GM19239 (cell line): ENCODE results near the gene EXTL1.

Experiments used
- DNase-seq: peaks from one replicate; pipeline ENCODE4 v3.0.0; 2011; ENCODE audit warnings: low spot score; ENCODE audit not compliant: insufficient read length
- FAIRE-seq: peaks from 2 replicates; lab custom pipeline; 2011; peaks lifted over from hg19 to GRCh38; lab: Jason Lieb, UNC

Gene EXTL1

DNA sequence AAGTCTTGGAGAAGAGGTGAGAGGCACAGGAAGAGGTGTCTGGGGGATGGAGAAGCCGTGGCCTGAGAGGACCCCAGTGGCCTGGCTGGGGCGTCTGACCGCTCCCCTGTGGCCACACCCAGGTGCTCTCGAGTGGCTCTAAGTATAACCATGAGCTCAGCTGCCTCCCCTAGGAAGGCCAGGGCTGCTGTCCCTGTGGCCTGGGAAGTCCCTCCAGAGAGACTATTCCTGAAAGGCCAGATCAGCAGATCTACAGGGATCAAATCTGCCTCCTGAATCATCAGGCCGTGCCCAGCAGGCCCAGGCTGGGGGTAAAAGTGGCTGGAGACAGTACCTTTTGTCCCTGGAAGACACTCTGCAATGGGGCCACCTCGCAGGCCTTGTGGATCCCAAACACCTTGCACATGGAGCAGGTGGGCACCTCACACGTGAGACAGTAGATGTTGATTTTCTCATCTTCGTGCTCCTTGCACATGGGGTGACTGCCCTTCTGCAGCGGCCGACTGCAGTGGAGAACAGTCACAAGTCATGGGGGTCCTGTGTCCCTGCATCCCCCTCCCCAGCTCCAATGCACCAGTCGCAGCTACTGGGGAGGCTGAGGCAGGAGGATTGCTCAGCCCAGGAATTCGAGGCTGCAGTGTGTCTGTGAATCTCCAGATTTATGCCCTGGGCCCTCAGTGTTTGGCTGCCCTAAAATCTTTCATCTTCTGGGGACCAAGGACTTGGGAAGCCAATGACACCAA lies 39.4 kb downstream of the EXTL1 start:
- DNase-seq (no peak), FAIRE-seq (no peak)

DNA sequence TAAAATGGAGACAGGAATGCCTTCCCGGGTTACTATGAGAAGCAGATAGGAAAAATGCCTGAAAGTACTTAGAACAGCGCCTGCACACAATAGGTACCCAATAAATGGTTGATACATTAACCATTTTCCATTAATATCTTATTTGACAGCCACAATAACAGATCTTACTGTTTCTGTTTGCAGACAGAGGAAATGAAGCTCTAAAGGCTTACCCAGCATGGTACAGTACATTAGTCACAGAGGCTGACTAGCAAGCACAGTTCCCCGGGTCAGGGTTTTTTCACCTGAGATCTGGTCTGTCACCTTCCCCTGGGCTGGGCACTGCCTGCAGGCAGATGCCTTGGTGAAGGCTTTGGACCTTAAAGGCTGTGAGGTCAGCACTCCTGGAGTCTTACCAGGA lies 43.0 kb downstream of the EXTL1 start:
- DNase-seq: peak; percentile 52
- no peak for FAIRE-seq

DNA sequence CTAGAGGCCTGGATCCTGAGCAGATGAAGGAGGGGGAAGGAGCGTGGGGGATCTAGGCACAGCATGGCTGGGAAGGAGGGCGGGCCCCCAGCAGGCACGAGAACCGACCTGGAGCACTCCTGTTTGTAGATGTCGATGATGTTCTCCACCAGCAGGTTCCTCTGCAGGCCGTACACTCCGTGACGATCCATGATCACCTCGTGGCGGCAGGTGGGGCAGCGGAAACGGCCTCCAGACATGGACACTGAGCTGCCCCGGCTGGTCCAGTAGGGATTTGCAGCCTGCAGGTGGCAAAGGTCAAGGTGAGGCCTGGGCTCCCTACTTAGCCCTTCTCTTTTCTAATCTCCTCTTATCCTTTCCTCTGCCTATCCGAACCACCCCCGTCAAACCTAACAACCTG lies 44.6 kb downstream of the EXTL1 start:
- DNase-seq: no peak
- no peak for FAIRE-seq

DNA sequence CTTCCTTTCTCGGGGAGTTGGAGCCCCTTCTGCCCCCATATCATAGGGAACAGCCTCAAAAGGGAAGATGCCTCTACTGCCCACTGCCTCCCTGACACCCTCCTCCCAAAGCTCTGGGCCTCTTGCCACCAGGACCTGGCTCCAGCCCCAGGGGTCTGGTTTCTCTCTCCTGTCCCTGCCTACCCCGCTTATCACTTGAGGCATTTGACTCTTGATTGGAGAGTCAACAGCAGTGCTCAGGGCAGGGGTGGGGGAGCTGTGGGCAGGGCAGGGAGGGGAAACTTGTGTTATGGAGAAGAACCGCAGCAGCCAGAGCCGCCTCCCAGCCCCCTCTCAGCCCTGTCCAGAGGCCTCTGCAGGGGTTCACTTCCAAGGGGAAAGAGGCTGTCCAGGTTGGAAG lies 45.3 kb downstream of the EXTL1 start:
- DNase-seq: no peak
- FAIRE-seq: no peak

DNA sequence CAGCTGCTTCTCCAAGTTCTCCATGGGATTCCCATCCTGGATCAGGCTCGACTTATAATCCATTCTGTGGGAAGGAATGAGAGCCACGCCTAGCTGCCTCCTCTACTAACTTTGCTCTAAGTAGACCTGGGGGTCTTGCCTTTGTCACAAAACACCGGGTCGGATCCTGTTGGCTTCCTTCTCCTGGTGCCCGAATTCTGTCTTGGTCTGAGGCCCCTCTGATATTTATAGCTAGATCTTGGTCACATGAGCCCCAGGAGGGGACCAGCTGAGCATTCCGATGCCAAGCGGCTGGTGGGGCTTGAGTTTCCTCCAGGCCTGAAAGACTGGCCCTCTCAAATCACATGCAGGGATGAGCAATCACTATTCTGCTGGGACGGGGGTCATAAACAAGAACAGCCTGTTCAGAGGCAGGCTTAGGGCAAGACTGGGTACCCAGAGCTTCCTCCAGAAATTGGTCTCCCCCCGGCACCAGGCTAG lies 45.9 kb downstream of the EXTL1 start, which contains the start of gene TRIM63:
TSS of gene TRIM63 (minus strand) at position 199 of the 480 bp plus-strand sequence. CDS start at position 63, 136 bp downstream.
- DNase-seq: no peak
- no peak for FAIRE-seq

DNA sequence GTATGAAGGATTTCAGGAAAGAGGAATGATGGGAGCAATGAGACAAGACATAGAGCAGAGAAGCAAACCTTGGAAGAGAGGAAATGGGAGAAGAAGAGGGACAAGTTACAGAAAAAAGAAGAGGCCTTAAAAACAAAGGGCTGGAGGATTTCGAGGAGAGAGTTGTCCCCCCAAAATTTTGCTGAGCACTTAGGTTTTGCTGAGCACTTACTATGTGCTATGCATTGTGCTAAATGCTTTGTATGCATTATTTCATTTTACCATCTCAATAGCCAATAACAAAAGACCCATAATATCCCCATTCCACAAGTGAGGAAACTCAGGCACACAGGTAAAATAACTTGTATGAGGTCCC lies 48.3 kb downstream of the EXTL1 start:
- DNase-seq (no peak), FAIRE-seq (no peak)

DNA sequence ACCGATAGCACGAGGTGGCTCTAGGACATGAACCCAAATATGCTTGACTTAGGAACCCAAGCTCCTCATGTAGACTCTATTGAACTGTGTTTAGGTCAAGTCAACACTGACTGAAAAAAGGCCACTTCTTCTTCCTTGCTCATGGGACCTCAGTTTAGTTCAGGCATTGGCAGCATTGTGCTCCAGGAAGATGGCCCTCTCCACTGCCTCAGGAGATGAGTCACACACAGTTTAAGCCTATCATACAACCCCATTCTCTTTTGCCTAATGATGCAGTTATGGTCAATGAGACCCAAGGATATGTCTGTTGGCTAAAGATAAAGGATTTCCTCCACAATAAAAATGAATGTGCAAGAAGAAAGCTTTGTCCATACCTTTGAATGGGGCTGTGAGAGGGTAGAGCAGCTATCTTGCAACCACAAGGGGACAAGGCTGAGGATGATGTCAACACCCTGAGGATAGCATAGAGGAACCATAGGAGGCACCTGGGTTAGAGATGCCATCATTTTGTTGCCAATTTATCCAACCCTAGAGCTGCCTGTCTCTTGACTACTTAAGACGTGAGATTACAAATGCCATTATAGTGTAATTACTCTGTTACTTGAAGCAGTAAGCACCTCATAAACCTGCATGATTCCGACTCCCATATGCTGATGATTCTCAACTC lies 48.9 kb downstream of the EXTL1 start:
- no peak for FAIRE-seq

DNA sequence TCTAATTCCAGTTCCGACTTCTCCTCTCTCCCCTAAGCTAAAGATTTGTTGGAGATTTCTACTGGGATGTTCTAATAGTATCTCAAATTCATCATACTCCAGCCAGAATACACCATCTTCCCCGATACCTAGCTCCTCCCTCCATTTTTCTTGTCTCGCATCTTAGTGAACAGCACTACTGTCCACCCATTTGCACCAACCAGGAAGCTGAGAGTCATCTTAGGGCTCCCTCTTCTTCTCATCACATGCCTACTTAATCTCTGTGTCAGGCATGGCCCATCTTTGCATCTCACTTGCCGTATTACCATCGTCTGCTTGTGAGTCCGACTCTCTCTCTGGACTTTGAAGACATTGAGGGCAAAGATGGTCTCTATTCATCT lies 49.4 kb downstream of the EXTL1 start:
- DNase-seq (no peak), FAIRE-seq (no peak)

More for the DNA sequence above, 48.9 kb downstream of the EXTL1 start:
- DNase-seq: no peak

DNA sequence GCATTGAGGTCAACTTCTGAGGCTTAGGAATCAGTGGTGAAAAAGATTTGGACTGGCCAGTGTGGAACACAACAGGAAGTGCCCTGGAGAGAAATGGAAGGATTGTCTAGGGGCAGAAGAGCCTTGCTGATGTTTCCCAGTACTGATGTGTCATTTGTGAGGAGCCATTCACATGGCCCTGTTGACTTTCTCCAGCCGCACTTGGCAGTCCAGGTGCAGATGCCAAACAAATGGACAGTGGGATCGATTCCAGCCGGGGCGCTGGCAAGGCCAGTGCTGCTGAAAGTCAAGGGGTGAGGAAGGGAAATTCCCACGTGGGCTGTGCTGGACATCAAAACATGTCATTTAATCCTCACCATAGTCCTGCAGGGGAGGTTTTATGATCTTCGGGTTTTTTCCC lies 50.7 kb downstream of the EXTL1 start:
- FAIRE-seq (no peak), DNase-seq (no peak)

DNA sequence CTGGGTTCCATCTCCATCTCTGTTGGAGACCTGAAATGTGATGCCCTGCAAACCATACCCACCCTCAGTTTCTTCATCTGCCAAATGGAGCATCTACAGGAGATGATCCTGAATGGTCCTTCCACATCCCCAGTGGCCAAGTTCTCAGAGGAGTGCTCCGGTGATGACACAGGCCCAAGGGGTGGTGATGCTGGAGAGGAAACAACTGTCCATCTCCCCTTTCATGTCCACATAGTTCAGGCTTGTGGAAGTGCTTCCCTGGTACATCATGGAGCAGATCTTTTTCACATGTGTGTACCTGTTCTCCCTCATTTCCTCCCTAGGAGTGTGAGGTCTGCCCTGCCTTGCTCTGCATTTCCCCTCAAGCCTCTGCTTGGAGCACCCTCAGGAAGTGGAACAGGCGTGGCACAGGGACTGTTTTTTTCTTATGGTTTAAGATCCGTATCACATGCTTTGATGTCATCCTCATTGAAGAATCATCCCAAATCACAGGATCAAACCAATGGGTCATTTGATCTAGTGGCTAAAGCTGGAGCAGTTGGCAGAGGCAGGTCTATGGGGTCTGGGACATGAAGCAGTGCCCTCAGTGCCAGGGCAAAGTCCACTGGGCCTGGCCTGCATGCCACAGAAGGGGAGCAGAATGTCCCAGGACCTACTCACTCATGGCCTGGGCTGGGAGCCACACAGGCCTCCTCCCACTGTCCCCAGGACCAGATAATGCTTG lies 54.0 kb downstream of the EXTL1 start:
- no peak for FAIRE-seq

DNA sequence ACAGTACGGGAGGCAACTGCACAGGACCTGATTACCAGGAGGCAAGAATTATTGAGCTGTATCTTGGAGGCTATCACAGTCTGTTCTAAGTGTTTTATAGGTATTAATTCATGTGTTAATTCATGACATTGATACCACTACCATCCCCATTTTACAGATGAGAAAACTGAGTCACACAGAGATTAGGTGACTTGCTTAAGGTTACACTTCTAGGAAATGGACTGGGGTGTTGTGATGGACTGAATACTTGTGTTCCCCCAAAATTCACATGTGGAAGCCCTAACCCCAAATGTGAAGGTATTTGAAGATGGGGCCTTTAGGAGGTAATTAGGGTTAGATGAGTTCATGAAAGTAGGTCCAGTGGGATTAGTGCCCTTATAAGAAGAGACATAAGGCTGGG lies 55.9 kb downstream of the EXTL1 start:
- FAIRE-seq: no peak
- no peak for DNase-seq

More for the DNA sequence above, 54.0 kb downstream of the EXTL1 start:
- no peak for DNase-seq

DNA sequence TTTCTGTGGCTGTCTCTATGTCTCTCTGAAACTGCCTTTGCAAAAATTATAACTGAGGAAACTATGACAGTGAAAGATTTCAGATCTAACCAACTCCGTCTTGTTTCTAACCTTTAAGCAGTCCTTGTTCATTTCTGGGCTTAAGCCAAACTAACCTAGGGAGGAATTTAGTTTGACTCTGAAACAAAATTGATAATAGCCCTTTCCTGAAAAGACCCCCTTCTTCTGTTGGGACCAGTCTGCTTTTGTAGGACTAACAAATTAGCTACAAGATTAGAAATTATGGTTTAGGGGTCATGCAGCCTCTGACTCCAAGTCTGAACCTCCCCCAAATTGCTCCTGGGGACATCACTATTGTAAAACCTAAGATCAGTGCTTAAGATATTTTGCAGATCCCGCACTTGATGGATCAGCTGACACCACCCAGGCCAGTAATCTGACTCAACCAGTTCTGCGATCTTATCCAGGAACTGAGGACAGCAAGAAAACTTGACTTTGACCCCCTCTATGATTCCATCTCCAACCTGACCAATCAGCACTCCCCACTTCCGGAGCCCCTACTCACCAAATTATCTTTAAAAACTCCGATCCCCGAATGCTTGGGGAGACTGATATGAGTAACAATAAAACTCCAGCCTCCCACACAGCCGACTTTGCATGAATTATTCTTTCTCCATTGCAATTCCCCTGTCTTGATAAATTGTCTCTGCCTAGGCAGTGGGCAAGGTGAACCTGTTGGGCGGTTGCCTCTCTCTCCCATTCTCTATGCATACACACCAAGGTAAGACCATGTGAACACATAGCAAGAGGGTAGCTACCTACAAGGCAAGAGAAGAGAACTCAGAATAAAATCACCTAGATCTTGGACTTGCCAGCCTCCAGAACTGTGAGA lies 57.0 kb downstream of the EXTL1 start:
- no peak for FAIRE-seq
- DNase-seq: no peak

DNA sequence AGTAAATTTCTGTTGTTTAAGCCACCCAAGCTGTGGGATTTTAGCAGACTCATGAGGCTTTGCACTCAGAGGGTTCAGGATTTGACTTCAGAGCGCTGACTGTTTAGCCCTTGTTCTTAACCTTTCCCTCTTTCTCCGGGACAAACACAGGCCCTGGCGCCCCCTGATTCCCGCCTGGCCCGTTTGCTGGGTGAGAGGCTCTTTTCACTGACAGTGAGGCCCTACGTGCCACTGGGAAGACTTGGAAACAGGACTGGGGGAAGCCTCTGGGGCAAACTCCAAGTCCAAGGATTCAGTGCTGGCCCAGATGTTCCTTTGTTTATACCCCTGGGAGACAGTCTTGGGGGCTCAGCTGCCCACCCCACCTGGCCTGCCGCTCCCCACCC lies 57.6 kb downstream of the EXTL1 start:
- FAIRE-seq (no peak), DNase-seq (no peak)

DNA sequence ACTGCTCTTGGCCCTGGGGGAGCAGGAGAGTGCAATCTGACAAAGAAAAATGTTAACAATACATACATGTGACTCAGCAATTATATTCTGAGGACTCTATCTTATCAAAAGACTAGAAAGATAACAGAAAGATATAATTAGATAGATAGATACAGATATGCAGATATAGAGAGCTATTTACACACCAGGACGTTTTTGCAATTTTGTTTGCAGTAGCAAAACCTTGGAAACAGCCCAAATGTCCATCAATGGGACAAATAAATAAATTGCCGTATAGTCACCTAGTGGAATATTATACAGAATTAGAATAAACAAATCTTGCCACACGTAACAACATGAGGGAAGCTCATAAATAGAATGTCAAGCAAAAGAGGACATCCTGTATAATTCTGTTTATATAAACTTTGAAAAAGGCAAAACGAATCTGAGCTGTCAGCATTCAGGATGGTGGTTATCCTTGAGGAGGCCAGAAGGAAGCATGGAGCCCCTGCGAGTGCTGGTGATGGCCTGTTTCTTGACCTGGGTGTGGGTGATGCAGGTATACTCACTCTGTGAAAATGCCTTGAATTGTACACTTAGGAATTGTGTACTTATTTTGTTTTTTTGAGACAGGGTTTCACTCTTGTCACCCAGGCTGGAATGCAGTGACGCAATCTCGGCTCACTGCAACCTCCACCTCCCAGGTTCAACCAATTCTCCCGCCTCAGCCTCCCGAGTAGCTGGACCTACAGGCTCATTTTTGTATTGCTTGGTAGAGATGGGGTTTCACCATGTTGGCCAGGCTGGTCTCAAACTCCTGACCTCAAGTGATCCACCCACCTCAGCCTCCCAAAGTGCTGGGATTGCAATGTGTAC lies 58.6 kb downstream of the EXTL1 start:
- DNase-seq (no peak), FAIRE-seq (no peak)

DNA sequence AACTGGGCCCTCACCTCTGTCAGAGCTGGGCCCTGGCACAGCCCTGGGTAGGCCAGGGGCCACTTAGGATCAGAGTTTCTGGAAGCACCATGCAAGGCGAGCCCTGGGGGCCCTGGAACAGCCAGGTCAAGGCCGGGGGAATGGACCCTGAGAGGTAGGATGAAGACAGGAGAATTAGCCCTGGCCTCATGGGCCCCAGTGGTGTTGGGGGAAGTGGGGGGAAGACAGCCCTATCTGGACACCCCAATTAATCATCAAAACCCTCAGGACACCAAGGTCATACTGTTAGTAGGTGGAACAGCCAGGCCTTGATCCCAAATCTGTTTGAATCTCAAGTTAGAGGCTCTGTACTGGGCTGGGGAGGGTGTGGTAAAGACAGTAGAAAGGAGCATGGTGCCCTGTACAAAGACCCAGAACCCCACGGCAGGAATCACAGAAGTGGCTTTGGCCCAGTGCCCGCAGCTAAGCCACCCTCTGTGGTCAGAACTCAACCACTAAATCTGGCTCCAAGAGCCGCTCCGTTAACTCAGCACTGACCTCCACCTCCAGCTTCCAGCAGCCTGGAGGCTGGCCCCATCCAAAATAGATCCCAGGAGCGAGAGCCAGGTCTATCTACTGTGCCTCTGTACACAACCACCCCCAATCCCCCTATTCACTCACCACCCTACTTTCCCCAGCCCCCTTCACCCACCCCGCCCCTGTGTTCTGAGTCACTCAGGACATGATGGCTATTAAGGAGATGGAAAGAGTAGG lies 59.9 kb downstream of the EXTL1 start:
- no peak for FAIRE-seq
- no peak for DNase-seq

DNA sequence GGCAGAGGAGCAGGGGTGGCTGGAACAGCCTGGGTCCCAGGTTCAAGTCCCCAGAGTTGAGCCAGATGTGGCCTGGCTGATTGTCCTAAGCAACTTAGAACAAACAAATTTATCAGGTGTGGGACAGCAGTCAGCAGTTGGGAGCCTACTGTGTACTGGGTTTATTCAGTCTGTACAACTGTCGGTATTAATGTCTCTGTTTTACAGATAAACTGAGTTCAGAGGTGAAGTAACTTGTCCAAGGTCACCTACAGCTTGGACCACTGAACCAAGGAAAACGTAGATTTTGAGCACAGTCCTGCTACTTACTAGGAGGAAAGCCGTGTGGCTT lies 60.4 kb downstream of the EXTL1 start:
- DNase-seq (no peak), FAIRE-seq (no peak)

DNA sequence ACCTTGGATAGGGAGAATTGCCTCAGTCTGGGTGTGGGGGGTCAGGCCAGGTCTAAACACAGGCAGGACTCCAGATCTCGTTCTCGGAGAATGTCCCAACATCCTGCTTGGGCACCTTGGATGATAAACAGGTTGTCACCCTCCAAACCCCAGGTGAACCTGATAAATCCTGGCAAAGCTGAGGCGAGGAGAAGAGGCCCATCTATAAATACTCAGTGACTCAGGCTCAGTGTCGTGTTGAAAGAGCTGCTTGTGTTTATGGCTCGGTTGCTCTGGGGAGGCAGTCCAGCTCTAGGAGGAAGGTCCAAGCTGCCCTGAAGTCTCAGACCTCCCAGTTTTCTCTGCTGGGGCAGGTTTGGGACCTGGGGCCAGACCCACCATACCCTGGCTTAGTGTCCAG lies 61.6 kb downstream of the EXTL1 start:
- FAIRE-seq: no peak
- no peak for DNase-seq

DNA sequence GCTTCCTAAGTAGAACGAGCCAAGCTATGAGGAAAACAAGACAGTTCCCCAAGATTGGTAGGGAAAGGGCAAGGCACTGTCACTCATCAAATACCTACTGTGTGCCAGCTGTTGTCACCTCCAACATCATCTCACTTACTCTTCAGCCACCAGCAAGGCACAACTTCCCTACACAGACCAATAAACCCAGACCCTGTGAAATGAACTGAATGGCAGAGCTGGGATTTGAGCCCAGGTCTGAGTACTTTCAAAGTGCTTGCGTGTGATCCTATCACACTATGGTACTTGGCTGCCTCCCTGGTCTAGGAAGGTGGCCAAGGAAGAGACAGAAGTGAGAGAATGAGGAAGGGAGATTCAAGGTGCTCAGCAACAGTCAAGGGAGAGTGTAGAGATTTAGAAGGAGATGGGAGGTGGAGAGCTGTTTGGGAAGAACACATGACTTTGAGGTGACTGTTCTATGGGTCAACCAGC lies 62.6 kb downstream of the EXTL1 start:
- DNase-seq: no peak
- FAIRE-seq: no peak

DNA sequence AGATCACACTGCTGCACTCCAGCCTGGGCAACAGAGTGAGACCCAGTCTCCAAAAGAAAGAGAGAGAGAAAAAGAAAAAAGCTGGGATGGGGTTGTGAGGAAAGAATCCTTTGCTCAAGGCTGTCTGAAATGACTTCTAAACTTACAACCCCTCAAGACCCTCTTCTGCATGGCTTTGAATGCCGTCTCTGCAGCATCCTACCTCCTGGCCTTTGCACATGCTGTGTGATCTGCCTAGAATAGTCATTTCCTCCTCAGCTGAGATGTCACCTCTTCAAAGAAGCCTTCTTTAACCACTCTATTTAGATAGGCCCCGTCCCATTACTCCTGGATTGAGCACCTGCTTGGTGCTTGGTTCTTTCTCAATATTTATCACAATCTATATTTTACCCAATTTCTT lies 63.3 kb downstream of the EXTL1 start:
- DNase-seq (no peak), FAIRE-seq (no peak)
